Daoy (cell line): ENCODE results near the gene UST. TPM values are rescaled to one million over a fixed set of nuclear protein-coding genes. Genes with fewer than 3 reads are reported as not detected.
"Not testable (repeated sequence)": the region's sequence is repeated elsewhere in the genome, so short reads cannot be mapped to it uniquely, and the experiment has no call there.

Source experiments
- DNase-seq: peaks from one replicate; pipeline ENCODE4 v3.0.0-alpha.2; 2015; ENCODE audit warnings: low read depth
- total RNA-seq: library from RNA; depleted of rRNA; stranded (reverse); fragments of >200 nt; shearing (Covaris generic); gene quantifications from 2 replicates; pipeline ENCODE4 v1.2.3, GENCODE V29; 2014

The UST gene
- total RNA-seq, 1 experiment from 2014 or later = 12.1 TPM

- DNase-seq = no peak
Observed at GRCh38 chr6:148735989-148736388, 10.8 kb upstream of the UST start.

DNA sequence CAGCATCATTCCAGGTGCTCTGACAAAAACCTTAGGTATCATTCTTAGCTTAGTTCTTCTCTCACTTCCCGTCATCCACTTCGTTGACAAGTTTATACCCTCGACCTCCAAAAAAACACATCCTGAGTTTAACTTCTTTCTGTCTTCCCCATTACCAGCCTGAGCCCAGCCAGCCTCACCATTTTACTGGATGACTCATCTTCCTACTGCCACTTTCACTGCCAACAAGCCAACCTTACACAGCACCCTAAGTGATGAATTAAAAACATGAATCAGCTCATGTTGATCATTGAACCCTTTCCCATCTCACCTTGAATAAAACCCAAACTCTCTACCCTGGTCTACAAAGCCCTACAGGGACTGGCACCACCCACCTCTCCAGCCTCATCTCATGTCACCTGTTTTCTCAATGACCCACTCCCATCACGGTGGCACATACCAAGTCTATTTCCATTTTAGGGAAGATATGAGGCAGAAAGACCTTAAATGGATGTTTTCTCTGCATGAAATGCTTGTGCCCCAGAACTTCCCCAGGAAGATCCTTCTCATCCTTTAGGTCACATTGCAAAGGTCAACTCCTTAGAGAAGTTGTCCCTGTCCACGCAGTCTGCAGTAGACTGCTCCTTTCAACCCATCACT is 9.9 kb upstream of the UST start:
- DNase-seq = peak; percentile 57

DNA sequence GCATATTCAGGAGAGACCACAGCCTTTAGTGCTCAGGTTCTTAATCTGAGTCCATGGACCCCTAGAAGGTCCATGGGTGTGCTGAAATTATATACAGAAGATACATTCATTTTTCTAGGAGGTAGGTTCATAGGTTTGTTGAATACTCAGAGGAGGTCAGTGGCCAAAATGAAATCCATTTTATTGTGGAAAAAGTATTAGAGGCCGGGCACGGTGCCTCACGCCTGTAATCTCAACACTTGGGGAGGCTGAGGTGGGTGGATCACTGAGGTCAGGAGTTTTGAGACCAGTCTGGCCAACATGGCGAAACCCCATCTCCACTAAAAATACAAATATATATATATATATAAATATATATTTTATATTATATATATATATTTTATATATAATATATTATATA is 9.0 kb upstream of the UST start:
- no peak for DNase-seq

DNA sequence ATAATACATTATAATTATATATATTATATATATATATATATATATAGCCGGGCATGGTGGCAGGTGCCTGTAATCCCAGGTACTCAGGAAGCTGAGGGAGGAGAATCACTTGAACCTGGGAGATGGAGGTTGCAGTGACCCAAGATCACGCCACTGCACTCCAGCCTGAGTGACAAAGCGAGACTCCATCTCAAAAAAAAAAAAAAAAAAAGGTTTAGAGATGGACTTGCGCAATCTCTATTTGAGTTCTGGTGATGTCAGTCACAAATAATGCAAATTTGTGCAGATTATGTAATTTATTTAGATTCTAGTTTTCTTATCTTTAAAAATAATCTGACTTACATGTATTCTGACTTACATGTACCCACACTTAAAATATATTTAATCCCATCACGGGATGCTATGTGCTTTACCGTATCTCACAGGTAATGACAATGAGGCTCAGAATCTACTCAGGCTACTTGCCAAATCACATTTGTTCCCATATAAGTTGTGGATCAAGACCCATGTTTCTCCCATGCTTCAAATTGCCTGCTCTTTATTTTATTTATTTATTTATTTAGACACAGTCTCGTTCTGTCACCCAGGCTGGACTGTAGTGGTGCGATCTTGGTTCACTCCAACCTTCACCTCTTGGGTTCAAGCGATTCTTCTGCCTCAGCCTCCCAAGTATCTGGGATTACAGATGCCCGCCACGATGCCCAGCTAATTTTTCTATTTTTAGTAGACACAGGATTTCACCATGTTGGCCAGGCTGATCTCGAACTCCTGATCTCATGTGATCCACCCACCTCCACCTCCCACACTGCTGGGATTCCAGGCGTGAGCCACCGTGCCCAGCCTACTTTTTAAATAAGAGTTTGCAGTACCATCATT is 7.6 kb upstream of the UST start:
- no peak for DNase-seq

- DNase-seq = no peak
Observed at GRCh38 chr6:148739822-148740128, 7.1 kb upstream of the UST start.

- no peak for DNase-seq
Observed at GRCh38 chr6:148743476-148743875, 3.4 kb upstream of the UST start.

GRCh38 chr6:148745926-148746325 is 904 bp upstream of the UST start:
- peak; percentile 19 for DNase-seq

- peak; percentile 72 for DNase-seq
Observed at GRCh38 chr6:148747145-148747470, 278 bp downstream of the UST start.

DNA sequence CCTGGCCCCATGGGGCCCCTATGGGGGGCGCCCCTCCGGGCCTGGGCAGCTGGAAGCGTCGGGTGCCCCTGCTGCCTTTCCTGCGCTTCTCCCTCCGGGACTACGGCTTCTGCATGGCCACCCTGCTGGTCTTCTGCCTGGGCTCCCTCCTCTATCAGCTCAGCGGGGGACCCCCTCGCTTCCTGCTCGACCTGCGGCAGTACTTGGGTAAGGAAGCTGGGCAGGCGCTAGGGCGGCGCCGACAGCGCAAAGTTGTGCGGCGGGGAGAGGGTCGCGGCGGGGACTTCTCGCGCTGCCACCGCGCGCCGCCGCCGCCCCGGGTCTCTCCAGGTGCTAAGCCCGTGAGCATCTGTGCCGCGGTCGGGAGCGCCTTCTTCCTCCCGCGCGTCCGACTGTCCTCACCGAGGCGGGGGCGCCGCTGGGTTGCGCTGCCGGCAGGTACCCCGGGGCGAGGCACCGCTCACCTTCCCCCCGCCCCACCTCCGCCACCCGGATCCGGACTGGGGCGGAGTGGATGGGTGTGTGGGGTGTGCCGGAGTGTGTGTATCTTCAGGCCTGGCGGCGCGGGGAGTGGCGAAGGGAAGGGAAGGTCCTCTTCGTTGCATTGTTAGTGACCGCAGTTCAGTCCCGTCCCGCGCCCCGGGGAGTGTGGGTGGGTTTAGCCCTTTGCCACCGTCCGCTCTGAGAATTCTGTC is 788 bp downstream of the UST start:
- peak; percentile 76 for DNase-seq

DNA sequence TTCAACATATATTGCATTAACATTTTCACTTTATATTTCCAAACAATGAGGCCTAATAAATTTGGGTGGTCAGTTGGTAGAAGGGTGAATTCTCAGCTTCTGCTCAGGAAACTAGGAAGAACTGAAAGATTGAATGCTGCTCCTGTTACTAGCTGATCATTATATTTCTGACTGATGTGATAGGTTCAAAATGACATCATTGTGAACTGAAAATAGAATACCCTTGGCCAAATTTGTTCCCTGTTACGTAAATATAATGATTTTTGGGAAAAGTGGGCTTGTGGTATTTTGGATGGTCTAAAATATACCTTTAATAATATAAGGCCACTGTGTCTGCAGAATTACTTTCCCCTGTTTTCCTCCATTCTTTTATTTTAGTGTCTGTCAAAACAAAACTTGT is 2.8 kb downstream of the UST start:
- no peak for DNase-seq

DNA sequence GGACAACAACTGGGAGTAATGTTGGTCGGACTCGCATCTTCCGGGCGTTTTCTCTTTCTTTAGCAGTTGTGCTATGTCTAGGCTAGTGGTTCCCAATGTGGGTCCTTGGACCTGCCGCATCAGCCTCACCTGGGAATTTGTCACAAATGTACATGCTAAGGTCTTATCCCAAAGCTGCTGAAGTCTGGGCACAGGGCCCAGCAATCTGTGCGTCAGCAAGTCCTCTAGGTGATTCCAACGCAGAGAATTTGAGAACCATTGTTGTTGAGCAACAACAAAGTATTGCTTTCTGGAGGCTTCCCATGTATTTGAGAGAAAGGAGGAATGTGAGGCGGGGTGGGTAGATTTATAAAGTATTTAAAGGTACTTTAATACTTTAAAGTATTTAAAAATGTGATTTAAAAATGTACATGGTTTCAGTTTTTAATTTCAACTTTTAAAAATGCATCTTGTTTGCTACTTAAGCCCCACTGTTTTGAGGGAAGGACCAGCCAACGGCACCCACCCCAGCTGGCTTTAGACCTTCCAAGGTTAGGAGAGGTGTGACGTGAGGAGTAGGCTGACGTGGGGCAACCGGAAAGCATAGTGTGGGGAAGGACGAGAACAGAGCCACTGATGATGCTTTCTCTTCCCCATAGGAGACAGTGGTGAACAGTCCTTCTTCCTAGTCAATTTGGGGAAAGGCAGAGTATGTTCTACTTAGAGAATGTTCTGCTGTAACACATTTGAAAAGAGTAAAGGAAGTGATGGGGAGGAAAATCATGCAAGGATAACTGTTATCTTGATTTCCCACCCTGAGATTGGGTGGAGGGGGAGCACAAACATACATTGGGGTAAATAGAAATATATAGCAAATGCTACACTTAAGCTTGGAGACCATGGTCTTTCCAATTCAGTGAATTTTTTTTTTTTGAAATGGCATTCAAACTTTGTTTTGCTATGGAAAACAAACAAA is 4.3 kb downstream of the UST start:
- DNase-seq = peak; percentile 20

DNA sequence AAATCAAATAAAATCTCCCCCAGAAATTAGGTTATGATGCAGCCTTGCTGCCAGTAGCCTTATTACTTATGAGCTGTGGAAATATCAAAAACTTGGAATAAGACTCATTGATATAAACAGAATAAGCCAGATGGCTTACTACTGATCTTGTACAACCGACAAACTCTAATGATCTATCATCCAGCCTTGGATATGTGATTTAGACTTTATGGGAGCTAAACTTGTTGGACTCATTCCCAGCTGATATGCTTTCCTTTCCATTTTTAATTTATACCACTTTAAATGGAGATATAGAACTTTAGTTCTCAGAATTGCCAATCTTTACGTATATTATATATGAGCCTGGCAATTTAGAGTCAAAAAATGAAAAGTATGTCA is 5.0 kb downstream of the UST start:
- no peak for DNase-seq

GRCh38 chr6:148755379-148755778 is 8.5 kb downstream of the UST start:
- DNase-seq = not testable (repeated sequence)

GRCh38 chr6:148757944-148758480 is 11.2 kb downstream of the UST start:
- DNase-seq = no peak

GRCh38 chr6:148758492-148758891 is 11.7 kb downstream of the UST start:
- DNase-seq = no peak

DNA sequence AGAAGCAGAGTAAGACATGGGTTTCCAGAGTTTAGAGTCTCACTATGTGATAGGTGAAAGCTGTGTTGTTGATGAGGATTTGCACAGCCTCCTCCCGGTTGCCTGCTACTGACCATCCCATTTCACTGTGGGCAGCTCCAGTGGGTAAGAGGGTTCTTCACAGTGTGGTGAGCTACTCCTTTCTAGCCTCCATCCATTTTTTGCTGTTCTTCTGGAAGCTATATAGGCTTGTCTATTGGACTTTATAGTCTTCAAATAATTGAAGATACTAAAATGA is 13.4 kb downstream of the UST start:
- no peak for DNase-seq

- DNase-seq = peak; percentile 78
Observed at GRCh38 chr6:148760568-148761526, 14.0 kb downstream of the UST start.

DNA sequence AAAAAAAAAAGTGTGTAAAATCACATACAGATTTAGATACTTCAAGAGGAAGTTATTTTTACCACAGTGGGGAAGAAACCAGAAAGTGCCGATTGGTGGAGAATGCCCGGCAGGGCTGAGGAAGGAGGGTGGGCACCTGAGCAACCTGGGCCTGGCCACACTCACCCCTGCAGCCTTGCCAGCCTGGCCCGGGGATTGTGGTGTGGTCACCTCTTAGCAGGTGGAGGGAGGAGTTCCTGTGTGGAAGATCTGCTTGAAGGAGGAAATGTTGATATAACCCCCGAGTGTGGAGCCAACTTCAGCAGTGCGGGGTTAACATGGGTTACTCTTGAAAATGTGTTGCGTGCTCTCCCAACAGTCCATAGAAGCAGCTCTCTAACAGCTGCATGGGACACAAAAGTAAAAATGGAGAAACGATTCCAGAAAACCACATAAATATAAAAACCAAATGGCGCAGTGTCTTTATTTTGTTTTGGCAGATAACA is 14.7 kb downstream of the UST start:
- DNase-seq = peak; percentile 51

- no peak for DNase-seq
Observed at GRCh38 chr6:148762231-148762630, 15.4 kb downstream of the UST start.

GRCh38 chr6:148764259-148765020 is 17.6 kb downstream of the UST start:
- DNase-seq = not testable (repeated sequence)
